Glomerular visceral epithelial cell (primary cell): ENCODE measurements around the gene ADAM17.

Source experiments
- DNase-seq: peaks from one replicate; pipeline ENCODE4 v3.0.0-alpha.2; 2016; ENCODE audit errors: extremely low spot score

Gene ADAM17

GRCh38 chr2:9471206-9471605, 84.4 kb downstream of the ADAM17 start:
- DNase-seq = no peak

GRCh38 chr2:9467687-9468086, 87.9 kb downstream of the ADAM17 start:
- peak; percentile 32 for DNase-seq

- no peak for DNase-seq
Observed at GRCh38 chr2:9466147-9466683, 89.4 kb downstream of the ADAM17 start.

GRCh38 chr2:9465170-9465569, 90.5 kb downstream of the ADAM17 start:
- DNase-seq = no peak

- peak; percentile 8 for DNase-seq
Observed at GRCh38 chr2:9463698-9464034, 92.0 kb downstream of the ADAM17 start.

GRCh38 chr2:9462886-9463697, 92.5 kb downstream of the ADAM17 start:
- DNase-seq = no peak

GRCh38 chr2:9462313-9462712, 93.3 kb downstream of the ADAM17 start:
- DNase-seq = no peak

GRCh38 chr2:9461079-9461478, 94.6 kb downstream of the ADAM17 start:
- DNase-seq = no peak

- no peak for DNase-seq
Observed at GRCh38 chr2:9460441-9461017, 95.1 kb downstream of the ADAM17 start.

GRCh38 chr2:9451231-9451630, 104.4 kb downstream of the ADAM17 start:
- no peak for DNase-seq

- DNase-seq = no peak
Observed at GRCh38 chr2:9445089-9445488, 110.5 kb downstream of the ADAM17 start.

GRCh38 chr2:9443526-9443925, 112.1 kb downstream of the ADAM17 start:
- no peak for DNase-seq

GRCh38 chr2:9441556-9441955, 114.1 kb downstream of the ADAM17 start:
- no peak for DNase-seq

GRCh38 chr2:9440058-9440727, 115.4 kb downstream of the ADAM17 start:
- DNase-seq = no peak

- no peak for DNase-seq
Observed at GRCh38 chr2:9439536-9439935, 116.1 kb downstream of the ADAM17 start.
